Gastrocnemius medialis (tissue), 4 donors: ENCODE results near the gene GVQW3. TPM values are rescaled to one million over a fixed set of nuclear protein-coding genes. Genes with fewer than 3 reads are reported as not detected.

Experiments
- ATAC-seq, 2 donors: fragments of 150-250 bp; one replicate each; pipeline ENCODE4 v1.9.1; 2016
- DNase-seq, 2 donors: peaks; one replicate each; pipeline ENCODE4 v3.0.0-alpha.2; 2019
- H3K27ac ChIP-seq, 4 donors: fragments of 200-600 bp; sonication (generic); 1 replicate in 1 of 4; 2 replicates in 3 of 4; pipeline ENCODE4 v1.5.1; 2016 to 2018; ENCODE audit warnings: mild to moderate bottlenecking in 2 of 4, moderate library complexity in 1 of 4
- H3K27me3 ChIP-seq, 3 donors: fragments of 200-600 bp; sonication (generic) in 2 of 3; 1 replicate in 1 of 3; 2 replicates in 2 of 3; pipeline versions ENCODE4 v1.5.1 to v1.6.0; 2016 to 2019; ENCODE audit warnings: mild to moderate bottlenecking in 1 of 3, moderate library complexity in 1 of 3
- H3K36me3 ChIP-seq, 2 donors: fragments of 200-600 bp; sonication (generic) in 1 of 2; one replicate each; pipeline ENCODE4 v1.5.1; 2017 to 2018
- H3K4me1 ChIP-seq, 2 donors: fragments of 200-600 bp; sonication (generic) in 1 of 2; one replicate each; pipeline ENCODE4 v1.5.1; 2016 to 2017; ENCODE audit warnings: mild to moderate bottlenecking in 2 of 2
- H3K4me3 ChIP-seq, 4 donors: fragments of 200-600 bp; sonication (generic) in 3 of 4; 1 replicate in 1 of 4; 2 replicates in 3 of 4; pipeline ENCODE4 v1.5.1; 2016 to 2019; ENCODE audit warnings: mild to moderate bottlenecking in 2 of 4
- H3K9me3 ChIP-seq, 3 donors: fragments of 200-600 bp; sonication (generic) in 2 of 3; 1 replicate in 1 of 3; 2 replicates in 2 of 3; pipeline ENCODE4 v1.5.1; 2016 to 2019
- CTCF ChIP-seq, 5 experiments: fragments of 450-650 bp in 3 of 5; fragments of 200-600 bp in 2 of 5; sonication (generic) in 2 of 5; IDR thresholded peaks in 4 of 5; conservative IDR thresholded peaks in 1 of 5; 1 replicate in 4 of 5; 2 replicates in 1 of 5; pipeline ENCODE4 v1.5.1; 2016 to 2019; ENCODE audit warnings: antibody characterized with exemption in 5 of 5, mild to moderate bottlenecking in 3 of 5, moderate library complexity in 3 of 5
- POLR2A ChIP-seq, 2 donors: fragments of 450-650 bp; IDR thresholded peaks; one replicate each; pipeline ENCODE4 v1.6.1; 2017; ENCODE audit warnings: antibody characterized with exemption in 2 of 2, mild to moderate bottlenecking in 2 of 2, moderate library complexity in 2 of 2
- in situ Hi-C, 4 donors: fragments of 200-750 bp; cut with MboI; loops; one replicate each; pipeline versions ENCODE4 v1.15.0 to v1.8.0; 2017; ENCODE audit warnings: low sequenced_read_pairs in 4 of 4
- intact Hi-C: fragments of 100-400 bp; cut with DNase I; formaldehyde crosslinking; loops from one replicate; pipeline ENCODE4 v1.15.1; 2023; ENCODE audit warnings: low total_unique reads
- total RNA-seq, 4 donors: library from RNA; depleted of rRNA; stranded (reverse); fragments of >200 nt; gene quantifications; one replicate each; pipeline versions ENCODE4 v1.1.0 to v1.2.3, GENCODE V29; 2016

The GVQW3 gene
- total RNA-seq, 4 donors from 2014 or later, result 0.07 to 0.70 (median 0.33) TPM

- TF ChIP-seq POLR2A (IDR thresholded peaks at IDR 0.05) (no peak), CTCF (IDR thresholded peaks at IDR 0.05 in 4 of 5, conservative IDR thresholded peaks at IDR 0.05 in 1 of 5) (no peak)
- no peaks in the 10 kb centered on the region for H3K27me3 ChIP-seq
- peaks cover 0 to 13% of the 10 kb centered on the region in 2 donors for H3K4me1 ChIP-seq
- no peak for DNase-seq
- intact Hi-C loops, result no loop called here
- no peaks in the 10 kb centered on the region for H3K9me3 ChIP-seq
- ATAC-seq, result no peak
- in situ Hi-C loops, result loop anchor here in 1 of 4 donors (10.0 kb wide), 1 partner anchor 443 kb away; no protein-coding TSS in a partner anchor
- no peaks in the 10 kb centered on the region for H3K36me3 ChIP-seq
- peak overlapping the region in 2 of 4 donors; percentile 68 to 80 for H3K27ac ChIP-seq
- H3K4me3 ChIP-seq, result no peak overlapping the region
These were observed 43.7 kb upstream of the GVQW3 start for GRCh38 chr11:76337469-76337868.

GRCh38 chr11:76337923-76338322 is 43.2 kb upstream of the GVQW3 start:
- TF ChIP-seq POLR2A (IDR thresholded peaks at IDR 0.05) (no peak), CTCF (IDR thresholded peaks at IDR 0.05 in 4 of 5, conservative IDR thresholded peaks at IDR 0.05 in 1 of 5) (no peak)
- ATAC-seq, result no peak
- H3K4me1 ChIP-seq, result peaks cover 0 to 13% of the 10 kb centered on the region in 2 donors
- H3K9me3 ChIP-seq, result no peaks in the 10 kb centered on the region
- H3K4me3 ChIP-seq, result no peak overlapping the region
- intact Hi-C loops (no loop called here), in situ Hi-C loops (loop anchor here in 1 of 4 donors (10.0 kb wide), 1 partner anchor 443 kb away; no protein-coding TSS in a partner anchor)
- H3K27ac ChIP-seq, result peak overlapping the region; percentile 16 to 80 (median 53)
- no peaks in the 10 kb centered on the region for H3K27me3 ChIP-seq
- no peak for DNase-seq
- no peaks in the 10 kb centered on the region for H3K36me3 ChIP-seq

- intact Hi-C loops, result no loop called here
- Histone ChIP-seq H3K27ac (peak overlapping the region; percentile 38 to 80 (median 69)), H3K36me3 (no peaks in the 10 kb centered on the region), H3K27me3 (no peaks in the 10 kb centered on the region), H3K4me1 (peaks cover 0 to 13% of the 10 kb centered on the region in 2 donors), H3K9me3 (no peaks in the 10 kb centered on the region), H3K4me3 (no peak overlapping the region)
- in situ Hi-C loops, result loop anchor here in 1 of 4 donors (10.0 kb wide), 1 partner anchor 444 kb away; no protein-coding TSS in a partner anchor
- peak; percentile 57 to 83 for DNase-seq
- peak; percentile 91 to 94 for ATAC-seq
- TF ChIP-seq POLR2A (IDR thresholded peaks at IDR 0.05), result no peak
- no peak for TF ChIP-seq CTCF (IDR thresholded peaks at IDR 0.05 in 4 of 5, conservative IDR thresholded peaks at IDR 0.05 in 1 of 5)
These were observed 41.9 kb upstream of the GVQW3 start for GRCh38 chr11:76339221-76339620.

- Histone ChIP-seq H3K27me3 (no peaks in the 10 kb centered on the region), H3K4me1 (peaks cover 14 to 16% of the 10 kb centered on the region in 2 donors), H3K4me3 (no peak overlapping the region), H3K27ac (no peak overlapping the region), H3K36me3 (peaks cover 0 to 9% of the 10 kb centered on the region in 2 donors), H3K9me3 (no peaks in the 10 kb centered on the region)
- no peak for ATAC-seq
- TF ChIP-seq POLR2A (IDR thresholded peaks at IDR 0.05) (no peak), CTCF (IDR thresholded peaks at IDR 0.05 in 4 of 5, conservative IDR thresholded peaks at IDR 0.05 in 1 of 5) (no peak)
- in situ Hi-C loops, result no loop called here
- intact Hi-C loops, result no loop called here
- no peak for DNase-seq
These were observed 33.7 kb upstream of the GVQW3 start for GRCh38 chr11:76347466-76347865.

GRCh38 chr11:76348348-76348747 is 32.8 kb upstream of the GVQW3 start:
- H3K36me3 ChIP-seq, result peaks cover 0 to 17% of the 10 kb centered on the region in 2 donors
- intact Hi-C loops, result no loop called here
- no peak for ATAC-seq

More at GRCh38 chr11:76348348-76348747, 32.8 kb upstream of the GVQW3 start:
- Histone ChIP-seq H3K4me1 (peaks cover 14 to 16% of the 10 kb centered on the region in 2 donors), H3K27me3 (no peaks in the 10 kb centered on the region), H3K4me3 (no peak overlapping the region), H3K9me3 (no peaks in the 10 kb centered on the region), H3K27ac (no peak overlapping the region)
- DNase-seq, result no peak
- in situ Hi-C loops, result no loop called here
- TF ChIP-seq POLR2A (IDR thresholded peaks at IDR 0.05) (no peak), CTCF (IDR thresholded peaks at IDR 0.05 in 4 of 5, conservative IDR thresholded peaks at IDR 0.05 in 1 of 5) (no peak)
